Suprapubic skin (tissue), 4 donors: Measurements from ENCODE around the gene ANHX. TPM values are rescaled to one million over a fixed set of nuclear protein-coding genes. Genes with fewer than 3 reads are reported as not detected.
A peak's percentile ranks its signal among the peaks of the same experiment; 100 is the strongest.

ENCODE experiments used
- DNase-seq, 2 donors: peaks; one replicate each; pipeline ENCODE4 v3.0.0-alpha.2; 2019; ENCODE audit warnings: low spot score in 2 of 2
- H3K27ac ChIP-seq: fragments of 200-600 bp; sonication (generic); one replicate; pipeline ENCODE4 v1.5.1; 2019
- H3K27me3 ChIP-seq: fragments of 200-600 bp; sonication (generic); one replicate; pipeline ENCODE4 v1.5.1; 2019
- H3K36me3 ChIP-seq: fragments of 200-600 bp; sonication (generic); one replicate; pipeline ENCODE4 v1.5.1; 2019
- H3K4me1 ChIP-seq: fragments of 200-600 bp; sonication (generic); one replicate; pipeline ENCODE4 v1.5.1; 2019
- H3K4me3 ChIP-seq: fragments of 200-600 bp; sonication (generic); one replicate; pipeline ENCODE4 v1.5.1; 2019; ENCODE audit warnings: mild to moderate bottlenecking
- H3K9me3 ChIP-seq: fragments of 200-600 bp; sonication (generic); one replicate; pipeline ENCODE4 v1.5.1; 2019
- CTCF ChIP-seq, 2 donors: fragments of 200-600 bp in 1 of 2; fragments of 450-650 bp in 1 of 2; sonication (generic) in 1 of 2; IDR thresholded peaks; one replicate each; pipeline ENCODE4 v1.5.1; 2016 to 2019; ENCODE audit warnings: antibody characterized with exemption in 2 of 2, mild to moderate bottlenecking in 1 of 2, moderate library complexity in 1 of 2
- EP300 ChIP-seq: sonication (generic); formaldehyde crosslinking; IDR thresholded peaks from one replicate; pipeline ENCODE4 v1.6.1; 2017; ENCODE audit warnings: antibody characterized with exemption
- POLR2A ChIP-seq, 2 donors: fragments of 450-650 bp; IDR thresholded peaks; one replicate each; pipeline ENCODE4 v1.6.1; 2017; ENCODE audit warnings: antibody characterized with exemption in 2 of 2, mild to moderate bottlenecking in 2 of 2, moderate library complexity in 2 of 2
- POLR2AphosphoS5 ChIP-seq, 3 donors: sonication (generic); formaldehyde crosslinking; IDR thresholded peaks; one replicate each; pipeline ENCODE4 v1.6.1; 2017; ENCODE audit warnings: antibody characterized with exemption in 3 of 3
- WGBS: methylation state at CpG from one replicate; pipeline ENCODE4 v1.1.5; 2018; 5-methylcytosine and 5-hydroxymethylcytosine counted together
- total RNA-seq, 4 donors: library from RNA; depleted of rRNA; stranded (reverse); fragments of >200 nt; gene quantifications; one replicate each; pipeline ENCODE4 v1.1.0, GENCODE V29; 2016

The ANHX gene
- total RNA-seq, 4 donors from 2014 or later, result not detected

- no peak for DNase-seq
- TF ChIP-seq POLR2AphosphoS5 (IDR thresholded peaks at IDR 0.05), result no peak
- no peak for TF ChIP-seq POLR2A (IDR thresholded peaks at IDR 0.05)
- no peak for TF ChIP-seq EP300
- Histone ChIP-seq H3K27me3 (no peaks in the 10 kb centered on the region), H3K4me1 (no peaks in the 10 kb centered on the region), H3K36me3 (no peaks in the 10 kb centered on the region), H3K9me3 (peaks cover 26% of the 10 kb centered on the region), H3K4me3 (no peak overlapping the region), H3K27ac (no peak overlapping the region)
- 92% methylated on average over 16 of the region's 16 CpGs for WGBS
Observed at GRCh38 chr12:133221241-133221640, 14.4 kb downstream of the ANHX start.

- Histone ChIP-seq H3K4me1 (no peaks in the 10 kb centered on the region), H3K27me3 (no peaks in the 10 kb centered on the region), H3K36me3 (no peaks in the 10 kb centered on the region), H3K27ac (no peak overlapping the region), H3K4me3 (no peak overlapping the region), H3K9me3 (peaks cover 33% of the 10 kb centered on the region)
- TF ChIP-seq EP300 (no peak), CTCF (IDR thresholded peaks at IDR 0.05) (no peak), POLR2AphosphoS5 (IDR thresholded peaks at IDR 0.05) (no peak), POLR2A (IDR thresholded peaks at IDR 0.05) (no peak)
- peak in 1 of 2 donors; percentile 65 for DNase-seq
- 95% methylated on average over 6 of the region's 6 CpGs for whole genome bisulfite sequencing
Observed at GRCh38 chr12:133220521-133220920, 15.2 kb downstream of the ANHX start.

- H3K9me3 ChIP-seq, result peaks cover 55% of the 10 kb centered on the region
- H3K27ac ChIP-seq, result no peak overlapping the region
- TF ChIP-seq POLR2A (IDR thresholded peaks at IDR 0.05) (no peak), CTCF (IDR thresholded peaks at IDR 0.05) (no peak), POLR2AphosphoS5 (IDR thresholded peaks at IDR 0.05) (no peak), EP300 (no peak)
- no peaks in the 10 kb centered on the region for H3K36me3 ChIP-seq
- DNase-seq, result peak in 1 of 2 donors; percentile 57
- no peaks in the 10 kb centered on the region for H3K4me1 ChIP-seq
- no peaks in the 10 kb centered on the region for H3K27me3 ChIP-seq
- WGBS, result no CpG with 5 or more reads among the region's 3 CpGs
- no peak overlapping the region for H3K4me3 ChIP-seq
Observed at GRCh38 chr12:133217219-133217618, 18.5 kb downstream of the ANHX start.

GRCh38 chr12:133215724-133216123 lies 20.0 kb downstream of the ANHX start:
- Histone ChIP-seq H3K4me3 (no peak overlapping the region), H3K36me3 (no peaks in the 10 kb centered on the region), H3K27ac (no peak overlapping the region), H3K27me3 (no peaks in the 10 kb centered on the region), H3K9me3 (peaks cover 69% of the 10 kb centered on the region), H3K4me1 (no peaks in the 10 kb centered on the region)
- TF ChIP-seq CTCF (IDR thresholded peaks at IDR 0.05) (no peak), POLR2AphosphoS5 (IDR thresholded peaks at IDR 0.05) (no peak), POLR2A (IDR thresholded peaks at IDR 0.05) (no peak), EP300 (no peak)
- 100% methylated on average over 3 of the region's 3 CpGs for WGBS
- DNase-seq, result no peak

GRCh38 chr12:133206390-133206789 lies 29.3 kb downstream of the ANHX start:
- H3K4me3 ChIP-seq, result no peak overlapping the region
- no peaks in the 10 kb centered on the region for H3K4me1 ChIP-seq
- peaks cover 84% of the 10 kb centered on the region for H3K9me3 ChIP-seq
- 94% methylated on average over 2 of the region's 2 CpGs for WGBS
- no peak for DNase-seq
- H3K36me3 ChIP-seq, result peaks cover 25% of the 10 kb centered on the region
- no peaks in the 10 kb centered on the region for H3K27me3 ChIP-seq
- TF ChIP-seq POLR2A (IDR thresholded peaks at IDR 0.05) (no peak), EP300 (no peak), POLR2AphosphoS5 (IDR thresholded peaks at IDR 0.05) (no peak), CTCF (IDR thresholded peaks at IDR 0.05) (no peak)
- H3K27ac ChIP-seq, result no peak overlapping the region

GRCh38 chr12:133204264-133204603 lies 31.4 kb downstream of the ANHX start:
- H3K36me3 ChIP-seq, result peaks cover 36% of the 10 kb centered on the region
- H3K9me3 ChIP-seq, result peaks cover 82% of the 10 kb centered on the region
- TF ChIP-seq CTCF (IDR thresholded peaks at IDR 0.05) (no peak), POLR2AphosphoS5 (IDR thresholded peaks at IDR 0.05) (no peak), EP300 (no peak), POLR2A (IDR thresholded peaks at IDR 0.05) (no peak)
- WGBS, result 96% methylated on average over 1 of the region's 1 CpG
- H3K4me1 ChIP-seq, result no peaks in the 10 kb centered on the region
- no peaks in the 10 kb centered on the region for H3K27me3 ChIP-seq
- no peak overlapping the region for H3K27ac ChIP-seq
- DNase-seq, result no peak
- H3K4me3 ChIP-seq, result no peak overlapping the region
